IPS-18a (cell line): Measurements from ENCODE around the gene CCSER2.

Experiments used
- H3K27ac ChIP-seq: one replicate; pipeline ENCODE4 v1.5.1; 2013; ENCODE audit warnings: low read length
- H3K27me3 ChIP-seq: one replicate; pipeline ENCODE4 v1.6.1; 2013; ENCODE audit warnings: mild to moderate bottlenecking, low read length; ENCODE audit not compliant: control insufficient read depth, insufficient read depth
- H3K36me3 ChIP-seq: one replicate; pipeline ENCODE4 v1.6.1; 2013; ENCODE audit warnings: low read depth, low read length; ENCODE audit not compliant: control insufficient read depth
- H3K4me1 ChIP-seq: one replicate; pipeline ENCODE4 v1.6.1; 2013; ENCODE audit warnings: low read depth, low read length; ENCODE audit not compliant: control insufficient read depth
- H3K4me3 ChIP-seq: one replicate; pipeline ENCODE4 v1.5.1; 2013; ENCODE audit warnings: low read length
- H3K9ac ChIP-seq: one replicate; pipeline ENCODE4 v1.6.1; 2013; ENCODE audit warnings: mild to moderate bottlenecking, low read length, moderate library complexity
- H3K9me3 ChIP-seq: one replicate; pipeline ENCODE4 v1.6.1; 2013; ENCODE audit warnings: low read depth, low read length; ENCODE audit not compliant: control insufficient read depth

CCSER2 gene

GRCh38 chr10:84371944-84372343, 43.6 kb downstream of the CCSER2 start:
- Histone ChIP-seq H3K27me3 (no peaks in the 10 kb centered on the region), H3K4me3 (no peak overlapping the region), H3K9ac (no peak overlapping the region), H3K36me3 (peaks cover 17% of the 10 kb centered on the region), H3K4me1 (no peaks in the 10 kb centered on the region), H3K27ac (no peak overlapping the region), H3K9me3 (no peaks in the 10 kb centered on the region)

- H3K9me3 ChIP-seq = no peaks in the 10 kb centered on the region
- H3K27ac ChIP-seq = no peak overlapping the region
- H3K4me3 ChIP-seq = no peak overlapping the region
- H3K9ac ChIP-seq = no peak overlapping the region
- H3K4me1 ChIP-seq = no peaks in the 10 kb centered on the region
- peaks cover 17% of the 10 kb centered on the region for H3K36me3 ChIP-seq
- no peaks in the 10 kb centered on the region for H3K27me3 ChIP-seq
These were observed 44.6 kb downstream of the CCSER2 start for GRCh38 chr10:84373000-84373399.

GRCh38 chr10:84374455-84374854, 46.1 kb downstream of the CCSER2 start:
- no peak overlapping the region for H3K4me3 ChIP-seq
- H3K27me3 ChIP-seq = no peaks in the 10 kb centered on the region
- H3K9me3 ChIP-seq = no peaks in the 10 kb centered on the region
- no peak overlapping the region for H3K27ac ChIP-seq
- peaks cover 17% of the 10 kb centered on the region for H3K36me3 ChIP-seq
- H3K9ac ChIP-seq = no peak overlapping the region
- no peaks in the 10 kb centered on the region for H3K4me1 ChIP-seq

- Histone ChIP-seq H3K9me3 (no peaks in the 10 kb centered on the region), H3K27me3 (no peaks in the 10 kb centered on the region), H3K36me3 (peaks cover 17% of the 10 kb centered on the region), H3K27ac (no peak overlapping the region), H3K4me1 (no peaks in the 10 kb centered on the region), H3K9ac (no peak overlapping the region), H3K4me3 (no peak overlapping the region)
These were observed 46.6 kb downstream of the CCSER2 start for GRCh38 chr10:84375011-84375410.

GRCh38 chr10:84375881-84376280, 47.5 kb downstream of the CCSER2 start:
- H3K4me1 ChIP-seq = no peaks in the 10 kb centered on the region
- no peak overlapping the region for H3K4me3 ChIP-seq

GRCh38 chr10:84388148-84388547, 59.8 kb downstream of the CCSER2 start:
- H3K4me3 ChIP-seq = no peak overlapping the region
- H3K27me3 ChIP-seq = no peaks in the 10 kb centered on the region

More at GRCh38 chr10:84375881-84376280, 47.5 kb downstream of the CCSER2 start:
- Histone ChIP-seq H3K36me3 (peaks cover 20% of the 10 kb centered on the region), H3K9me3 (no peaks in the 10 kb centered on the region), H3K9ac (no peak overlapping the region), H3K27ac (no peak overlapping the region), H3K27me3 (no peaks in the 10 kb centered on the region)

GRCh38 chr10:84390364-84390763, 62.0 kb downstream of the CCSER2 start:
- no peaks in the 10 kb centered on the region for H3K27me3 ChIP-seq
- no peak overlapping the region for H3K27ac ChIP-seq
- no peak overlapping the region for H3K9ac ChIP-seq

More at GRCh38 chr10:84388148-84388547, 59.8 kb downstream of the CCSER2 start:
- peaks cover 11% of the 10 kb centered on the region for H3K9me3 ChIP-seq
- no peak overlapping the region for H3K27ac ChIP-seq
- no peaks in the 10 kb centered on the region for H3K4me1 ChIP-seq
- no peak overlapping the region for H3K9ac ChIP-seq
- no peaks in the 10 kb centered on the region for H3K36me3 ChIP-seq

GRCh38 chr10:84391326-84391725, 62.9 kb downstream of the CCSER2 start:
- H3K36me3 ChIP-seq = no peaks in the 10 kb centered on the region
- H3K9ac ChIP-seq = no peak overlapping the region
- H3K9me3 ChIP-seq = peaks cover 4% of the 10 kb centered on the region
- no peaks in the 10 kb centered on the region for H3K4me1 ChIP-seq
- no peak overlapping the region for H3K4me3 ChIP-seq
- H3K27me3 ChIP-seq = no peaks in the 10 kb centered on the region
- H3K27ac ChIP-seq = no peak overlapping the region

More at GRCh38 chr10:84390364-84390763, 62.0 kb downstream of the CCSER2 start:
- Histone ChIP-seq H3K4me3 (no peak overlapping the region), H3K36me3 (no peaks in the 10 kb centered on the region), H3K4me1 (no peaks in the 10 kb centered on the region), H3K9me3 (peaks cover 5% of the 10 kb centered on the region)

GRCh38 chr10:84392181-84392580, 63.8 kb downstream of the CCSER2 start:
- Histone ChIP-seq H3K4me3 (no peak overlapping the region), H3K9me3 (peaks cover 4% of the 10 kb centered on the region), H3K4me1 (no peaks in the 10 kb centered on the region)

GRCh38 chr10:84395581-84395980, 67.2 kb downstream of the CCSER2 start:
- H3K4me3 ChIP-seq = no peak overlapping the region
- H3K36me3 ChIP-seq = no peaks in the 10 kb centered on the region
- no peak overlapping the region for H3K27ac ChIP-seq
- H3K9me3 ChIP-seq = no peaks in the 10 kb centered on the region
- peaks cover 4% of the 10 kb centered on the region for H3K4me1 ChIP-seq
- no peaks in the 10 kb centered on the region for H3K27me3 ChIP-seq
- no peak overlapping the region for H3K9ac ChIP-seq

More at GRCh38 chr10:84392181-84392580, 63.8 kb downstream of the CCSER2 start:
- H3K27me3 ChIP-seq = no peaks in the 10 kb centered on the region
- H3K9ac ChIP-seq = no peak overlapping the region
- no peaks in the 10 kb centered on the region for H3K36me3 ChIP-seq
- H3K27ac ChIP-seq = no peak overlapping the region

- Histone ChIP-seq H3K9ac (no peak overlapping the region), H3K27ac (no peak overlapping the region), H3K27me3 (no peaks in the 10 kb centered on the region)
These were observed 69.4 kb downstream of the CCSER2 start for GRCh38 chr10:84397735-84398144.

GRCh38 chr10:84398696-84399095, 70.3 kb downstream of the CCSER2 start:
- H3K27me3 ChIP-seq = no peaks in the 10 kb centered on the region
- H3K9me3 ChIP-seq = no peaks in the 10 kb centered on the region
- H3K4me3 ChIP-seq = no peak overlapping the region
- peaks cover 4% of the 10 kb centered on the region for H3K4me1 ChIP-seq
- H3K9ac ChIP-seq = no peak overlapping the region
- no peaks in the 10 kb centered on the region for H3K36me3 ChIP-seq
- H3K27ac ChIP-seq = no peak overlapping the region

More at GRCh38 chr10:84397735-84398144, 69.4 kb downstream of the CCSER2 start:
- Histone ChIP-seq H3K9me3 (no peaks in the 10 kb centered on the region), H3K36me3 (no peaks in the 10 kb centered on the region), H3K4me3 (no peak overlapping the region), H3K4me1 (peaks cover 4% of the 10 kb centered on the region)
